ENCODE results near the gene DST. TPM values are rescaled to one million over a fixed set of nuclear protein-coding genes. Genes with fewer than 3 reads are reported as not detected.

The DST gene
- total and polyA plus RNA-seq, 2 donors (not counting 1 experiment from before 2014, with no cell fraction given) = 1.5 to 1.9 TPM

GRCh38 chr6:56683882-56684281 lies 41.2 kb upstream of the DST start:
- 100% methylated on average over 1 of the region's 1 CpG for WGBS (ENCODE audit: insufficient coverage)
- no peaks in the 10 kb centered on the region for H3K4me1 ChIP-seq (ENCODE audit: control insufficient read depth in 2 of 2, insufficient read depth in 2 of 2, low read length in 2 of 2)
- H3K9ac ChIP-seq (ENCODE audit: low read length) = no peak overlapping the region
- H2AFZ ChIP-seq (ENCODE audit: insufficient read depth, low read depth, low read length, poor library complexity, severe bottlenecking) = no peak overlapping the region
- no peaks in the 10 kb centered on the region for H3K27me3 ChIP-seq (replicated peaks in 1 of 4; ENCODE audit: control extremely low read depth in 1 of 4, control insufficient read depth in 3 of 4, insufficient read depth in 4 of 4, low read length in 3 of 4)
- no peaks in the 10 kb centered on the region for H4K20me1 ChIP-seq (ENCODE audit: control insufficient read depth, insufficient read depth, low read length, poor library complexity, severe bottlenecking)
- Mint-ChIP-seq H3K4me3 (no peak overlapping the region), H3K9me3 (ENCODE audit: insufficient read depth) (no peaks in the 10 kb centered on the region), H3K4me1 (no peaks in the 10 kb centered on the region), H3K27me3 (no peaks in the 10 kb centered on the region), H3K27ac (no peak overlapping the region)
- POLR2A ChIA-PET = no interaction called here
- ATAC-seq (ENCODE audit: low read depth) = no peak
- H3K79me2 ChIP-seq (ENCODE audit: control insufficient read depth, insufficient read depth, low read length) = no peaks in the 10 kb centered on the region
- DNase-seq = no peak
- intact Hi-C loops (cut with micrococcal nuclease) = no loop called here
- H3K4me2 ChIP-seq (replicated peaks; ENCODE audit: low read depth, low read length, poor library complexity, severe bottlenecking) = no peak overlapping the region
- no peak for TF ChIP-seq EZH2 (IDR thresholded peaks at IDR 0.05; ENCODE audit: borderline replicate concordance, insufficient read depth, low read depth, low read length, poor library complexity, severe bottlenecking)
- TF ChIP-seq CTCF (IDR thresholded peaks at IDR 0.05) = no peak
- no peak overlapping the region for H3K4me3 ChIP-seq (ENCODE audit: control extremely low read depth in 1 of 5, extremely low read depth in 1 of 5, insufficient read depth in 1 of 5, low read depth in 2 of 5, low read length in 4 of 5)
- H3K9me3 ChIP-seq (ENCODE audit: control extremely low read depth in 1 of 3, control insufficient read depth in 2 of 3, insufficient read depth in 1 of 3, low read length in 2 of 3) = no peaks in the 10 kb centered on the region
- no peaks in the 10 kb centered on the region for H3K36me3 ChIP-seq (replicated peaks in 1 of 2; ENCODE audit: control extremely low read depth in 1 of 2, control insufficient read depth in 1 of 2, extremely low read depth in 1 of 2, insufficient read depth in 2 of 2, low read length in 1 of 2)
- CTCF ChIA-PET = no interaction called here
- no peak overlapping the region for H3K27ac ChIP-seq (ENCODE audit: low read length in 2 of 2)

- no peak for DNase-seq
- no peaks in the 10 kb centered on the region for H3K27me3 ChIP-seq (replicated peaks in 1 of 4; ENCODE audit: control extremely low read depth in 1 of 4, control insufficient read depth in 3 of 4, insufficient read depth in 4 of 4, low read length in 3 of 4)
- H3K4me1 ChIP-seq (ENCODE audit: control insufficient read depth in 2 of 2, insufficient read depth in 2 of 2, low read length in 2 of 2) = no peaks in the 10 kb centered on the region
- no peaks in the 10 kb centered on the region for H4K20me1 ChIP-seq (ENCODE audit: control insufficient read depth, insufficient read depth, low read length, poor library complexity, severe bottlenecking)
- CTCF ChIA-PET = no interaction called here
- TF ChIP-seq CTCF (IDR thresholded peaks at IDR 0.05) = no peak
- no peak overlapping the region for H3K4me3 ChIP-seq (ENCODE audit: control extremely low read depth in 1 of 5, extremely low read depth in 1 of 5, insufficient read depth in 1 of 5, low read depth in 2 of 5, low read length in 4 of 5)
- Mint-ChIP-seq H3K4me3 (no peak overlapping the region), H3K27me3 (no peaks in the 10 kb centered on the region), H3K9me3 (ENCODE audit: insufficient read depth) (no peaks in the 10 kb centered on the region), H3K4me1 (no peaks in the 10 kb centered on the region), H3K27ac (no peak overlapping the region)
- no peak overlapping the region for H3K27ac ChIP-seq (ENCODE audit: low read length in 2 of 2)
- intact Hi-C loops (cut with micrococcal nuclease) = no loop called here
- H3K9ac ChIP-seq (ENCODE audit: low read length) = no peak overlapping the region
- no peak overlapping the region for H2AFZ ChIP-seq (ENCODE audit: insufficient read depth, low read depth, low read length, poor library complexity, severe bottlenecking)
- no peak overlapping the region for H3K4me2 ChIP-seq (replicated peaks; ENCODE audit: low read depth, low read length, poor library complexity, severe bottlenecking)
- no peaks in the 10 kb centered on the region for H3K36me3 ChIP-seq (replicated peaks in 1 of 2; ENCODE audit: control extremely low read depth in 1 of 2, control insufficient read depth in 1 of 2, extremely low read depth in 1 of 2, insufficient read depth in 2 of 2, low read length in 1 of 2)
- no peaks in the 10 kb centered on the region for H3K79me2 ChIP-seq (ENCODE audit: control insufficient read depth, insufficient read depth, low read length)
- no peak for ATAC-seq (ENCODE audit: low read depth)
- H3K9me3 ChIP-seq (ENCODE audit: control extremely low read depth in 1 of 3, control insufficient read depth in 2 of 3, insufficient read depth in 1 of 3, low read length in 2 of 3) = no peaks in the 10 kb centered on the region
- WGBS (ENCODE audit: insufficient coverage) = 90% methylated on average over 1 of the region's 1 CpG
- POLR2A ChIA-PET = no interaction called here
Observed at GRCh38 chr6:56682635-56683034, 39.9 kb upstream of the DST start.

Data from B cell (primary cell).